HG02642 (cell line): ENCODE results near the gene ESPNL.

Experiments
- ATAC-seq: cut with Tn5 transposase; IDR thresholded peaks from one replicate; pipeline ENCODE4 v1.9.1; 2021; ENCODE audit warnings: mild to moderate bottlenecking; ENCODE audit not compliant: unreplicated experiment, poor library complexity

Gene ESPNL

GRCh38 chr2:238127165-238128060, 27.3 kb downstream of the ESPNL start:
- no peak for ATAC-seq

- ATAC-seq = no peak
These were observed 27.9 kb downstream of the ESPNL start for GRCh38 chr2:238128061-238128440.

GRCh38 chr2:238128534-238129001, 28.4 kb downstream of the ESPNL start:
- ATAC-seq = no peak

GRCh38 chr2:238129166-238130010, 29.2 kb downstream of the ESPNL start:
- no peak for ATAC-seq

- ATAC-seq = no peak
These were observed 30.1 kb downstream of the ESPNL start for GRCh38 chr2:238130111-238130695.

- no peak for ATAC-seq
These were observed 30.8 kb downstream of the ESPNL start for GRCh38 chr2:238130696-238131628.

GRCh38 chr2:238131761-238132462, 31.8 kb downstream of the ESPNL start:
- no peak for ATAC-seq

- no peak for ATAC-seq
These were observed 32.6 kb downstream of the ESPNL start for GRCh38 chr2:238132463-238133450.

GRCh38 chr2:238133499-238134392, 33.6 kb downstream of the ESPNL start:
- ATAC-seq = no peak

- ATAC-seq = no peak
These were observed 34.2 kb downstream of the ESPNL start for GRCh38 chr2:238134393-238134785.

- ATAC-seq = no peak
These were observed 35.5 kb downstream of the ESPNL start for GRCh38 chr2:238135601-238136150.

GRCh38 chr2:238136820-238137537, 36.8 kb downstream of the ESPNL start:
- ATAC-seq = no peak

- no peak for ATAC-seq
These were observed 37.7 kb downstream of the ESPNL start for GRCh38 chr2:238137885-238138284.

- no peak for ATAC-seq
These were observed 38.4 kb downstream of the ESPNL start, which contains the start of gene KLHL30 for GRCh38 chr2:238138331-238139195. TSS of gene KLHL30 (plus strand) at chr2:238138668. CDS start at chr2:238140755, 2,087 bp downstream.
